ENCODE results near the gene EAF1. TPM values are rescaled to one million over a fixed set of nuclear protein-coding genes. Genes with fewer than 3 reads are reported as not detected.

The EAF1 gene
- total RNA-seq, 2 donors from 2014 or later, result 24.9 to 28.0 TPM

DNA sequence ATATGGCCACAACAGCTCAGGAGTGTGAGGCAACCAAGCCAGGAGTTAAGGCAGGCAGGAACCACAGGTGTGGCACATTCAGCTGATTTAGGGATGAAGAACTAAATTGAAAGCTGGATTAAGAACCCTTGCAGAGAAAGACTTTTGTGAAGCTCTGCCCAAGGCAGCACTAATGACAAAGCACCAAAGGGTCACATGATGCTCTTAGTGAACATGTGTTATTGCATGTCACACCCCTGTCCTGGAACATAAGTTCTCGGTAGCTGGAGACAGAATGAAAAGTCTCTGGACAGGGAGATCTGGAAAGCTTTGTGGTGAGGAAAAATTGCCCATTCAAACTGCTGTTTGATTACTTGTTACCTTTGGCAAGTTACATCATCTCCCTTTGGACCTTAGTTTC lies 3.2 kb downstream of the EAF1 start:
- intact Hi-C loops (cut with DNase I), result loop anchor here (10.0 kb wide), 1 partner anchor 124 kb away; no protein-coding TSS in a partner anchor

DNA sequence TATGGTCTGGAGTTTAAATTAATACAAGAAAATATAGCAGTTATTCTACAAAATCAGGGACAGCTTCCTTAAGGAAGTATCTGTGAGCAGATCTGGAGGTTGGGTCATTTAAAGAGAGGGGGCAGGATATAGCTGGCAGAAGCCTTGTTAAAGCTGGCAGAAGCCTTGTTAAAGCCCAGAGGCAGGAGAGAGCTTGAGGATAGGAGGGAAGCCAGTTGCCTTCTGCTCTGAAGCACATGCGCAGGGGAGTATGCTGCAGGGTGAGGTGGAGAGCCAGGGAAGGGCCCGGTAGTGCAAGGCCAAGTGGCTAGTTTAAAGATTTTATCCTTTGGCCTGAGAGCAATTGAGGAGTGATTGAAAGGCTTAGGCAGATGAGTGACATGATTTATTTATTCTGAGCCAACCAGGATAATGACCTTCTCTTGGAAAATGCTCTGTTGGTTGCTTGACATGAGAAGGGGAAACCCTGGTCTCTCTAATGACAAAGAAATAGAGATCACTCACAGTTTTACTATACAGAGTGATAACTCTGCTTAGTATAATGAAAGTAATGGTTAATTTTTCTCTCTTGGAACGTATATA lies 3.9 kb downstream of the EAF1 start:
- Histone ChIP-seq H3K27ac (no peak overlapping the region), H3K36me3 (peaks cover 21% of the 10 kb centered on the region), H3K9ac (ENCODE audit: low read depth in 2 of 2, low read length in 2 of 2) (no peak overlapping the region), H3K9me3 (no peaks in the 10 kb centered on the region), H3K4me3 (no peak overlapping the region), H3K4me1 (peaks cover 6% of the 10 kb centered on the region), H3K27me3 (no peaks in the 10 kb centered on the region)
- TF ChIP-seq, protein P1, sequence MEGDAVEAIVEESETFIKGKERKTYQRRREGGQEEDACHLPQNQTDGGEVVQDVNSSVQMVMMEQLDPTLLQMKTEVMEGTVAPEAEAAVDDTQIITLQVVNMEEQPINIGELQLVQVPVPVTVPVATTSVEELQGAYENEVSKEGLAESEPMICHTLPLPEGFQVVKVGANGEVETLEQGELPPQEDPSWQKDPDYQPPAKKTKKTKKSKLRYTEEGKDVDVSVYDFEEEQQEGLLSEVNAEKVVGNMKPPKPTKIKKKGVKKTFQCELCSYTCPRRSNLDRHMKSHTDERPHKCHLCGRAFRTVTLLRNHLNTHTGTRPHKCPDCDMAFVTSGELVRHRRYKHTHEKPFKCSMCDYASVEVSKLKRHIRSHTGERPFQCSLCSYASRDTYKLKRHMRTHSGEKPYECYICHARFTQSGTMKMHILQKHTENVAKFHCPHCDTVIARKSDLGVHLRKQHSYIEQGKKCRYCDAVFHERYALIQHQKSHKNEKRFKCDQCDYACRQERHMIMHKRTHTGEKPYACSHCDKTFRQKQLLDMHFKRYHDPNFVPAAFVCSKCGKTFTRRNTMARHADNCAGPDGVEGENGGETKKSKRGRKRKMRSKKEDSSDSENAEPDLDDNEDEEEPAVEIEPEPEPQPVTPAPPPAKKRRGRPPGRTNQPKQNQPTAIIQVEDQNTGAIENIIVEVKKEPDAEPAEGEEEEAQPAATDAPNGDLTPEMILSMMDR (IDR thresholded peaks at IDR 0.05), result no peak
- no peak for DNase-seq
- intact Hi-C loops (cut with DNase I), result loop anchor here (10.0 kb wide), 1 partner anchor 123 kb away; no protein-coding TSS in a partner anchor

More for the DNA sequence above, 3.2 kb downstream of the EAF1 start:
- Histone ChIP-seq H3K4me3 (no peak overlapping the region), H3K36me3 (peaks cover 21% of the 10 kb centered on the region), H3K27ac (no peak overlapping the region), H3K4me1 (peaks cover 6% of the 10 kb centered on the region), H3K9ac (ENCODE audit: low read depth in 2 of 2, low read length in 2 of 2) (no peak overlapping the region), H3K27me3 (no peaks in the 10 kb centered on the region), H3K9me3 (no peaks in the 10 kb centered on the region)
- DNase-seq, result no peak
- TF ChIP-seq, protein P1 (IDR thresholded peaks at IDR 0.05), result no peak

DNA sequence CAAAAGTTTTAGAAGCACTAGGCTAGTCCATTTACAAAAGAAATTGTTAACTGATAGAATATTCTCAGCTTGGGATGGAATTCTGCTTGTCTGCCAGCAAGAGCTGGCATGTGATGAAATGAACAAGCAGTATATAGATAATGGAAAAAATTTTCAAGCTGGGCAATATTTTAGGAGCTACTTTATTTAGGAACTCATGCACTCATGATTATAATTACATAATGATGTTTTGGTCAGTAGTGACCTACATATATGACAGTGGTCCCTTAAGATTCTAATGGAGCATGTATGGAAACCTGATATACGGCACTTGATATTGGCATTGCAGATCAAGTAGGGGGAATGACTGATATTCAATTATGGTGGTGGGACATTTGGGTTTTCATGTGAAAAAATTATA lies 6.1 kb downstream of the EAF1 start:
- TF ChIP-seq, protein P1 (IDR thresholded peaks at IDR 0.05), result no peak
- intact Hi-C loops (cut with DNase I), result loop anchor here (10.0 kb wide), 1 partner anchor 121 kb away; no protein-coding TSS in a partner anchor

DNA sequence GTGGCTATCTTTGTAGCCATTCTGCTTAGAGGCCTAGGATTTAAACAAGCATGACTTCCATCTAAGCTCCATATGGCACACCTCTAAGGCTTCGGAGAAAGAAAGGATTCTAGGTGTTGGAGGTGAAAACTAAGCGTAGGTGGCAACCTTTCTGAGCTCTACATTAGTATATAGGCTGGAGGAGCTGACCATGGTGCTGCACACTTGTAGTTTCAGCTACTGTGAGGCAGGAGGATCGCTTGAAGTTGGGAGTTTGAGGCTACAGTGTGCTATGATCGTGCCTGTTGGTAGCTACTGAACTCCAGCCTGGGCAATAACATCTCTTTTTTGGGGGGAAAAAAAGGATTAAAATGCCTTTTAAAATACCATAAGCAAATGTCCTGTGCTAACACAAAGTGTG lies 7.4 kb downstream of the EAF1 start:
- no peak overlapping the region for H3K27ac ChIP-seq
- H3K4me1 ChIP-seq, result no peaks in the 10 kb centered on the region
- H3K27me3 ChIP-seq, result no peaks in the 10 kb centered on the region
- H3K36me3 ChIP-seq, result peaks cover 33% of the 10 kb centered on the region
- intact Hi-C loops (cut with DNase I), result loop anchor here (10.0 kb wide), 1 partner anchor 120 kb away; no protein-coding TSS in a partner anchor
- DNase-seq, result no peak
- TF ChIP-seq, protein P1 (IDR thresholded peaks at IDR 0.05), result no peak
- H3K9ac ChIP-seq (ENCODE audit: low read depth in 2 of 2, low read length in 2 of 2), result no peak overlapping the region
- no peak overlapping the region for H3K4me3 ChIP-seq
- no peaks in the 10 kb centered on the region for H3K9me3 ChIP-seq

More for the DNA sequence above, 6.1 kb downstream of the EAF1 start:
- Histone ChIP-seq H3K9ac (ENCODE audit: low read depth in 2 of 2, low read length in 2 of 2) (no peak overlapping the region), H3K36me3 (peaks cover 21% of the 10 kb centered on the region), H3K27ac (no peak overlapping the region), H3K27me3 (no peaks in the 10 kb centered on the region), H3K4me1 (peaks cover 6% of the 10 kb centered on the region), H3K4me3 (no peak overlapping the region), H3K9me3 (no peaks in the 10 kb centered on the region)
- no peak for DNase-seq

DNA sequence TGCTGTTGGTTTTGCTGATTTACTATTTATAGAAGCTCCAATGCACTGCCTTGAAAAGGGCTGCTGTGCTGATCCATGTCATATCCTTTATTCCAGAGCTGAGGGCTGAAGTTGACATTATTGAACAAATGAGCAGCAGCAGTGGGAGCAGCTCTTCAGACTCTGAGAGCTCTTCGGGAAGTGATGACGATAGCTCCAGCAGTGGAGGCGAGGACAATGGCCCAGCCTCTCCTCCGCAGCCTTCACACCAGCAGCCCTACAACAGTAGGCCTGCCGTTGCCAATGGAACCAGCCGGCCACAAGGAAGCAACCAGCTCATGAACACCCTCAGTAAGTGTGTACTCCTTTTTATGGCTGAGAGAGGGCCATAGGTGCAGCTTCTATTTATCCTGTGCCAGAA lies 8.8 kb downstream of the EAF1 start:
- H3K4me1 ChIP-seq, result no peaks in the 10 kb centered on the region
- DNase-seq, result no peak
- no peak overlapping the region for H3K27ac ChIP-seq
- peaks cover 29% of the 10 kb centered on the region for H3K36me3 ChIP-seq
- H3K9me3 ChIP-seq, result no peaks in the 10 kb centered on the region
- H3K27me3 ChIP-seq, result no peaks in the 10 kb centered on the region
- intact Hi-C loops (cut with DNase I), result loop anchor here (10.0 kb wide), 1 partner anchor 119 kb away; no protein-coding TSS in a partner anchor
- H3K4me3 ChIP-seq, result no peak overlapping the region
- H3K9ac ChIP-seq (ENCODE audit: low read depth in 2 of 2, low read length in 2 of 2), result no peak overlapping the region
- TF ChIP-seq, protein P1 (IDR thresholded peaks at IDR 0.05), result no peak
